H1 (cell line): ENCODE data around the gene KCNH1. TPM values are rescaled to one million over a fixed set of nuclear protein-coding genes. Genes with fewer than 3 reads are reported as not detected.

ENCODE experiments used
- CHD7 ChIP-seq: fragments of 300-600 bp; sonication (generic); IDR thresholded peaks from 2 replicates; pipeline ENCODE4 v1.7.1; 2012; ENCODE audit warnings: low read length, moderate library complexity, mild to moderate bottlenecking, inconsistent platforms; ENCODE audit not compliant: insufficient replicate concordance
- polyA plus RNA-seq, 7 experiments: library from polyadenylated mRNA; depleted of rRNA in 3 of 7; stranded (reverse) in 5 of 7; unstranded in 2 of 7; fragments of >200 nt in 5 of 7; fragments of 200-250 nt in 2 of 7; gene quantifications; 1 replicate in 5 of 7; 2 replicates in 1 of 7; 4 replicates in 1 of 7; pipeline versions ENCODE4 v1.2.1 to v1.2.3, GENCODE V29; 2011 to 2013; ENCODE audit warnings: missing spikeins in 2 of 7, mixed read lengths in 2 of 7
- total RNA-seq: library from RNA; stranded (reverse); fragmentation: NEBNext Ultra II Directional; extraction: Animal tissue kit (Norgen Biotek cat#: 25700); gene quantifications from 2 replicates; pipeline ENCODE4 v1.2.1, GENCODE V29; 2021

The KCNH1 gene
- total and polyA plus RNA-seq, 2 of the 8 experiments (the other 6 are each of a cell fraction or from before 2014, with no cell fraction given), result 0.27 to 0.34 TPM

- TF ChIP-seq CHD7, result no peak
These were observed 409.2 kb downstream of the KCNH1 start (continued) for GRCh38 chr1:210724768-210725167.
